Smooth muscle cell (in vitro differentiated cells): ENCODE data around the gene ZNF544. TPM values are rescaled to one million over a fixed set of nuclear protein-coding genes. Genes with fewer than 3 reads are reported as not detected.

Source experiments
- DNase-seq: peaks from one replicate; lab custom pipeline; 2025; ENCODE audit not compliant: unreplicated experiment; lab: John Stamatoyannopoulos, UW
- H2AFZ ChIP-seq: fragments of 200-600 bp; sonication (generic); 2 replicates; pipeline ENCODE4 v1.6.0; 2016; ENCODE audit warnings: antibody characterized with exemption, low read depth, mild to moderate bottlenecking
- H3F3A ChIP-seq: fragments of 200-600 bp; sonication (generic); 2 replicates; pipeline ENCODE4 v1.6.0; 2017; ENCODE audit warnings: antibody characterized with exemption, low read depth
- H3K27ac ChIP-seq: fragments of 200-600 bp; sonication (generic); 2 replicates; pipeline ENCODE4 v1.5.1; 2016; ENCODE audit warnings: low read depth, mild to moderate bottlenecking
- H3K27me3 ChIP-seq: fragments of 200-600 bp; sonication (generic); 2 replicates; pipeline ENCODE4 v1.6.1; 2016; ENCODE audit warnings: low read depth, mild to moderate bottlenecking
- H3K36me3 ChIP-seq: fragments of 200-600 bp; sonication (generic); 2 replicates; pipeline ENCODE4 v1.5.1; 2016; ENCODE audit warnings: low read depth
- H3K4me1 ChIP-seq: fragments of 200-600 bp; sonication (generic); 2 replicates; pipeline ENCODE4 v1.5.1; 2016; ENCODE audit warnings: low read depth
- H3K4me2 ChIP-seq: fragments of 200-600 bp; sonication (generic); 2 replicates; pipeline ENCODE4 v1.6.0; 2016; ENCODE audit warnings: mild to moderate bottlenecking
- H3K4me3 ChIP-seq: fragments of 200-600 bp; sonication (generic); 2 replicates; pipeline ENCODE4 v1.5.1; 2016; ENCODE audit warnings: mild to moderate bottlenecking
- H3K79me2 ChIP-seq: fragments of 200-600 bp; sonication (generic); 2 replicates; pipeline ENCODE4 v1.6.0; 2016; ENCODE audit warnings: low read depth, mild to moderate bottlenecking
- H3K9ac ChIP-seq: fragments of 200-600 bp; sonication (generic); 2 replicates; pipeline ENCODE4 v1.6.0; 2016; ENCODE audit warnings: low read depth
- H3K9me3 ChIP-seq: fragments of 200-600 bp; sonication (generic); replicated peaks from 2 replicates; pipeline ENCODE4 v1.5.1; 2016; ENCODE audit warnings: low read depth
- H4K20me1 ChIP-seq: fragments of 200-600 bp; sonication (generic); 2 replicates; pipeline ENCODE4 v1.6.0; 2016; ENCODE audit warnings: low read depth
- CTCF ChIP-seq: fragments of 200-600 bp; sonication (generic); IDR thresholded peaks from 2 replicates; pipeline ENCODE4 v1.5.1; 2017; ENCODE audit warnings: borderline replicate concordance, mild to moderate bottlenecking, antibody characterized with exemption; ENCODE audit not compliant: insufficient read depth, poor library complexity, severe bottlenecking
- WGBS: methylation state at CpG from one replicate; pipeline ENCODE4 v1.1.7; 2016; ENCODE audit warnings: low lambda C conversion rate; 5-methylcytosine and 5-hydroxymethylcytosine counted together
- polyA plus RNA-seq: library from polyadenylated mRNA; unstranded; fragments of >200 nt; fragmentation: Nextera tagmentation; extraction: Ambion mirVana; gene quantifications from 2 replicates; pipeline ENCODE4 v1.2.1, GENCODE V29; 2016
- total RNA-seq: library from RNA; depleted of rRNA; stranded (reverse); fragments of >200 nt; gene quantifications from 2 replicates; pipeline ENCODE4 v1.2.3, GENCODE V29; 2014

The ZNF544 gene
- total and polyA plus RNA-seq, 2 experiments from 2014 or later, result 12.9 to 144 TPM

GRCh38 chr19:58304255-58304654, 75.5 kb downstream of the ZNF544 start:
- Histone ChIP-seq H3K36me3 (no peaks in the 10 kb centered on the region), H3K27ac (peak overlapping the region; percentile 80), H3K4me3 (peak overlapping the region; percentile 83), H3K4me2 (peak overlapping the region; percentile 84), H3K9ac (no peak overlapping the region), H3K4me1 (peaks cover 11% of the 10 kb centered on the region), H3K27me3 (no peaks in the 10 kb centered on the region), H4K20me1 (peaks cover 19% of the 10 kb centered on the region), H2AFZ (no peak overlapping the region), H3K9me3 (no peaks in the 10 kb centered on the region), H3F3A (peaks cover 6% of the 10 kb centered on the region), H3K79me2 (peaks cover 22% of the 10 kb centered on the region)
- whole genome bisulfite sequencing, result 85% methylated on average over 7 of the region's 7 CpGs
- DNase-seq, result no peak
- no peak for TF ChIP-seq CTCF

DNA sequence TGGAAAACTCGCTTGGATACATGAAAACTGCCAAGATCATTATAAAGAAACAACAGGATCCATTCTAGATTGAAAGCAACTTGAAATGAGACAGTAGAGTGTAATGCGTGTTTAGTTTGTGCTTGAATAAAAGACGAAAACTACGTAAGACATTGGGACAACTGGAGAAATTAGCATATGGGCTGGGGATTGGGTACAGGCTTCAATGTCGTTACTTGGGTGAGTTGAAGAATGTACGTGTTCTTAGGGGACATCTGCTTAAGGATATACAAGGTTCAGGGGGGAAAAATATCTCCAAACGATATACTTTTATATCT, 76.0 kb downstream of the ZNF544 start:
- Histone ChIP-seq H3K79me2 (peaks cover 22% of the 10 kb centered on the region), H3K27ac (peak overlapping the region; percentile 80), H3K4me2 (peak overlapping the region; percentile 84), H3K36me3 (peaks cover 4% of the 10 kb centered on the region), H3K4me1 (peaks cover 11% of the 10 kb centered on the region), H3K27me3 (no peaks in the 10 kb centered on the region), H4K20me1 (peaks cover 22% of the 10 kb centered on the region), H3K9me3 (no peaks in the 10 kb centered on the region), H3K9ac (peak overlapping the region; percentile 48), H3K4me3 (peak overlapping the region; percentile 83), H3F3A (peaks cover 6% of the 10 kb centered on the region), H2AFZ (peak overlapping the region; percentile 60)
- WGBS, result 12% methylated on average over 7 of the region's 7 CpGs
- no peak for DNase-seq
- TF ChIP-seq CTCF, result no peak

DNA sequence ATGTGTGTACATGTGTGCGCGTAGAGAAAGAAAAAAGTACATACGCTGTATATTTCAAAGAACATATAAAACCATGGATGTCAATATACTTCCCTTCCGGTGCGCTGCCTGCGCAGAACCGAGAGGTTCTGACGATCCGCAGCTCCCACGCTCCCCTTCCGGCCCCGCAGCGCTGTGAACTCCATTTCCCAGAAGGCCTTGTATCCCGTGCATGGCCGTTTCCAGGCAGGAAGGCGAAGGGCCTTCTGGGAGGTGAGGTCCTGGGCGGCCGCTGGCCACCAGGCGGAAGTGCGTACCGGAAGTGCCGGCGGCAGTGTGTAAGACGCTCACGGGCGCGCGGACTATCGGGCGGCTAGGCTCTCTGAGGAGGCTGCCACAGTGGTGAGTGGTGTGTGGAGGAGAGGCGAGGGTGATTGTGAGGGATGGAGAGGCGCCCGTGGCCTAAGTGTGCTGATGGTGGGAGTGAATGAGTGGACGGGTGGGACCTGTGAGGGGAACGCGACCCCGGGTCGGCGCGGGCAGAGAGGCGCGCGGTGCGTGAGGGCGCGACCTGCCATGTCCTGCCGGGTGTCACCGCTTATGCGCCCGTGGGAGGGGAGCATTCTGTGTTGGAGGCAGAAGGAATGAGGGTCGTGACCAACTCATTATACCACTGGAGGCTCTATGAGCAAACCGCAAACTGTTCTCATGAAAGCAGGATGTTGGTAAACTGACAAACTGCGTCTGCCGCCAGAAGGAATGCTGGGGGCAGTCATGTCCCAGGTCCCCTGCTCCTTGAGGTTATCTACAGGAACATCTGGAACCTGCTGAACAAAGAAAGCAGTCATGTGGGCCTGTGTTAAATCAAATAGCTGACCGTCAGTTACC, 76.6 kb downstream of the ZNF544 start, which contains the start of gene ERVK3-1:
Gene ERVK3-1 (plus strand): TSS at position 313 of the 867 bp plus-strand sequence. CDS start 6,792 bp downstream, outside the sequence.
- TF ChIP-seq CTCF, result no peak
- peaks cover 11% of the 10 kb centered on the region for H3K4me1 ChIP-seq

More for the DNA sequence above, 76.6 kb downstream of the ZNF544 start, which contains the start of gene ERVK3-1:
- peaks cover 6% of the 10 kb centered on the region for H3F3A ChIP-seq
- peak within 1 kb of the TSS; percentile 80 for H3K27ac ChIP-seq
- H3K79me2 ChIP-seq, result peaks cover 25% of the 10 kb centered on the region
- peak within 1 kb of the TSS; percentile 97 for H3K4me2 ChIP-seq
- H3K36me3 ChIP-seq, result peaks cover 8% of the 10 kb centered on the region
- DNase-seq, result peak; percentile 63
- no peaks in the 10 kb centered on the region for H3K9me3 ChIP-seq
- peak within 1 kb of the TSS; percentile 83 for H3K4me3 ChIP-seq
- no peaks in the 10 kb centered on the region for H3K27me3 ChIP-seq
- peak within 1 kb of the TSS; percentile 87 for H3K9ac ChIP-seq
- peaks cover 23% of the 10 kb centered on the region for H4K20me1 ChIP-seq
- WGBS, result 2% methylated on average over 45 of the region's 55 CpGs
- peak within 1 kb of the TSS; percentile 60 for H2AFZ ChIP-seq
